Measurements from ENCODE around the gene EVC.

- TF ChIP-seq CTCF (IDR thresholded peaks at IDR 0.05; ENCODE audit: borderline replicate concordance, extremely low read depth, low read length, poor library complexity, severe bottlenecking): no peak
- no peak for TF ChIP-seq EZH2 (IDR thresholded peaks at IDR 0.05; ENCODE audit: borderline replicate concordance, low read depth, low read length, severe bottlenecking)
These were observed 19.4 kb upstream of the EVC start for GRCh38 chr4:5691491-5692132.
